ENCODE data around the gene PRMT5. TPM values are rescaled to one million over a fixed set of nuclear protein-coding genes. Genes with fewer than 3 reads are reported as not detected.

PRMT5 gene
- total RNA-seq, 1 experiment from 2014 or later = 201 TPM

DNA sequence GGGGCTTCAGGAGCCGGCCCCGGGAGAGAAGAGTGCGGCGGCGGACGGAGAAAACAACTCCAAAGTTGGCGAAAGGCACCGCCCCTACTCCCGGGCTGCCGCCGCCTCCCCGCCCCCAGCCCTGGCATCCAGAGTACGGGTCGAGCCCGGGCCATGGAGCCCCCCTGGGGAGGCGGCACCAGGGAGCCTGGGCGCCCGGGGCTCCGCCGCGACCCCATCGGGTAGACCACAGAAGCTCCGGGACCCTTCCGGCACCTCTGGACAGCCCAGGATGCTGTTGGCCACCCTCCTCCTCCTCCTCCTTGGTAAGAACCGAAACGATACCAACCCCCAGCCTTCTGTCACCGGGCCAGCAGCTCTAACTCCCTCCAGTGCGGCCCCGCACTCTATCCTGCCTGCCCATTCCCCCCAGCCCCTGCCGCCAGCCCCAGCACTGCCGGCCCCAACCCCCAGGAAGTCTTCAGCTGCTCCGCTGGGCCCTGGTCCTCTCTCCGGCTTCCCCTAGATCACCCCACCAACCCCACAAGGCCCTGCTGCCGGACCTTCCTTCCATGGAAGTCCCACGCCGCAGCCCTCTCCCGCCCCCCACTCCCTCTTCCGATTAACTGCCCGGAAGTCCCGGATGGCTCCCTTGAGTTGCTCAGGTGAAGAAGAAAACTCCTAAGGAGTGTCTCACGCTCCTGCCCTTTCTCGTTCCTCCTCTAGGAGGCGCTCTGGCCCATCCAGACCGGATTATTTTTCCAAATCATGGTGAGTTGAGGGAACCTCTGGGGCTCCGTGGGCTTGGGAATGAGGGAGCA lies 56.9 kb downstream of the PRMT5 start:
- intact Hi-C loops (cut with micrococcal nuclease) = loop anchor here (1.0 to 5.0 kb wide), 5 partner anchors 15 to 111 kb away; partner anchors contain the start of genes AJUBA, MMP14 and PRMT5
- H3K27me3 Mint-ChIP-seq (ENCODE audit: insufficient read depth, unreplicated experiment) = no peaks in the 10 kb centered on the region
- H3K9me3 Mint-ChIP-seq (ENCODE audit: unreplicated experiment) = no peaks in the 10 kb centered on the region
- H3K36me3 Mint-ChIP-seq (ENCODE audit: insufficient read depth, unreplicated experiment) = peaks cover 33% of the 10 kb centered on the region
- peak; percentile 90 for DNase-seq (ENCODE audit: unreplicated experiment)
- TF ChIP-seq, protein P1, sequence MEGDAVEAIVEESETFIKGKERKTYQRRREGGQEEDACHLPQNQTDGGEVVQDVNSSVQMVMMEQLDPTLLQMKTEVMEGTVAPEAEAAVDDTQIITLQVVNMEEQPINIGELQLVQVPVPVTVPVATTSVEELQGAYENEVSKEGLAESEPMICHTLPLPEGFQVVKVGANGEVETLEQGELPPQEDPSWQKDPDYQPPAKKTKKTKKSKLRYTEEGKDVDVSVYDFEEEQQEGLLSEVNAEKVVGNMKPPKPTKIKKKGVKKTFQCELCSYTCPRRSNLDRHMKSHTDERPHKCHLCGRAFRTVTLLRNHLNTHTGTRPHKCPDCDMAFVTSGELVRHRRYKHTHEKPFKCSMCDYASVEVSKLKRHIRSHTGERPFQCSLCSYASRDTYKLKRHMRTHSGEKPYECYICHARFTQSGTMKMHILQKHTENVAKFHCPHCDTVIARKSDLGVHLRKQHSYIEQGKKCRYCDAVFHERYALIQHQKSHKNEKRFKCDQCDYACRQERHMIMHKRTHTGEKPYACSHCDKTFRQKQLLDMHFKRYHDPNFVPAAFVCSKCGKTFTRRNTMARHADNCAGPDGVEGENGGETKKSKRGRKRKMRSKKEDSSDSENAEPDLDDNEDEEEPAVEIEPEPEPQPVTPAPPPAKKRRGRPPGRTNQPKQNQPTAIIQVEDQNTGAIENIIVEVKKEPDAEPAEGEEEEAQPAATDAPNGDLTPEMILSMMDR (IDR thresholded peaks at IDR 0.05; ENCODE audit: unreplicated experiment) = peak; percentile 81
- BruUV-seq (replicated peaks) = TSS peak; percentile 32
- H3K4me1 Mint-ChIP-seq (ENCODE audit: insufficient read depth, unreplicated experiment) = peaks cover 20% of the 10 kb centered on the region
- ChIA-PET POLR2A (interaction anchor here (0.6 to 5.2 kb wide), 27 partner anchors 14 to 335 kb away, joined by 3 to 116 read pairs (median 5); partner anchors contain the start of genes ACIN1, AJUBA, C14orf119 and HAUS4), CTCF (interaction anchor here (0.5 to 13.4 kb wide), 37 partner anchors 10 to 1362 kb away, joined by 3 to 154 read pairs (median 4); partner anchors contain the start of genes PRMT5, RBM23 and REM2)
- peak overlapping the region; percentile 79 for H3K4me3 Mint-ChIP-seq (ENCODE audit: unreplicated experiment)
- peak overlapping the region; percentile 91 for H3K27ac Mint-ChIP-seq (ENCODE audit: low read depth, unreplicated experiment)

DNA sequence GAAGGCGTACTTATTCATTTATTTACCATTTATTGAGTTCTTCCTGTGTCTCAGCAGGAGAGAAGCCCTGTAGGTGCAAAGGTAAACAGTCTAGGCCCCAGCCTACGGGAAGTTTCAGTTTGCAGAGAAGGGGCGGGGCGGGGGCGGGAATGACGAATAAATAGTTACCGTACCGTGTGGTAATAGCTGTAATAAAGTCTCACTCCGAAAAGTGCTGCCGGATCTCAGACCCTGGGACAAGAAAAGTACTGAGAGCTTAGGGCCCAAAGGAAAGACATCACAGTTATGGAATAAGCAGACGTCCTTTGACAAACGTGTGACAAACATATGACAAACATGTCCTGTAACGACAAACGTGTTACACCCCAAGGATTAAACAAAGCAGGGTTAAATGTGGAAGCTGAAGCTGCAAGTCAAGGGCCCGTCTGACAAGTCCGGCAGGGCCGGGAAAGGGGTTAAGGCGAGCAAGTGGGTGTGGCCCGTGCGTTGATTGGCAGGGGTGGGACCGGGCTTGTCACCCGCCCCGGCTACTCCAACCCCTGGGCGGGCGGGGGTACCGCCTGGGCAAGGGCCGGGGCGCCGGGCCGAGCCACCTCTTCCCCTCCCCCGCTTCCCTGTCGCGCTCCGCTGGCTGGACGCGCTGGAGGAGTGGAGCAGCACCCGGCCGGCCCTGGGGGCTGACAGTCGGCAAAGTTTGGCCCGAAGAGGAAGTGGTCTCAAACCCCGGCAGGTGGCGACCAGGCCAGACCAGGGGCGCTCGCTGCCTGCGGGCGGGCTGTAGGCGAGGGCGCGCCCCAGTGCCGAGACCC lies 57.7 kb downstream of the PRMT5 start, which contains the start of gene LRP10:
LRP10 (plus strand) TSS at position 517 of the 809 bp plus-strand sequence. CDS start 564 bp downstream, outside the sequence.
- H3K9me3 Mint-ChIP-seq (ENCODE audit: unreplicated experiment) = no peaks in the 10 kb centered on the region
- peak within 1 kb of the TSS; percentile 79 for H3K4me3 Mint-ChIP-seq (ENCODE audit: unreplicated experiment)
- intact Hi-C loops (cut with micrococcal nuclease) = loop anchor here (1.0 to 5.0 kb wide), 5 partner anchors 16 to 111 kb away; partner anchors contain the start of genes AJUBA, MMP14 and PRMT5
- ChIA-PET POLR2A (interaction anchor here (0.6 to 5.2 kb wide), 40 partner anchors 14 to 334 kb away, joined by 3 to 116 read pairs (median 4); partner anchors contain the start of genes ACIN1, AJUBA, C14orf119 and HAUS4), CTCF (interaction anchor here (0.5 to 13.4 kb wide), 23 partner anchors 9 to 1361 kb away, joined by 3 to 154 read pairs (median 4); partner anchors contain the start of gene REM2)
- BruUV-seq (replicated peaks) = no TSS peak
- H3K27me3 Mint-ChIP-seq (ENCODE audit: insufficient read depth, unreplicated experiment) = no peaks in the 10 kb centered on the region
- peaks cover 20% of the 10 kb centered on the region for H3K4me1 Mint-ChIP-seq (ENCODE audit: insufficient read depth, unreplicated experiment)
- peaks cover 32% of the 10 kb centered on the region for H3K36me3 Mint-ChIP-seq (ENCODE audit: insufficient read depth, unreplicated experiment)
- DNase-seq (ENCODE audit: unreplicated experiment) = peak; percentile 91
- TF ChIP-seq, protein P1 (IDR thresholded peaks at IDR 0.05; ENCODE audit: unreplicated experiment) = no peak
- peak within 1 kb of the TSS; percentile 99 for H3K27ac Mint-ChIP-seq (ENCODE audit: low read depth, unreplicated experiment)

DNA sequence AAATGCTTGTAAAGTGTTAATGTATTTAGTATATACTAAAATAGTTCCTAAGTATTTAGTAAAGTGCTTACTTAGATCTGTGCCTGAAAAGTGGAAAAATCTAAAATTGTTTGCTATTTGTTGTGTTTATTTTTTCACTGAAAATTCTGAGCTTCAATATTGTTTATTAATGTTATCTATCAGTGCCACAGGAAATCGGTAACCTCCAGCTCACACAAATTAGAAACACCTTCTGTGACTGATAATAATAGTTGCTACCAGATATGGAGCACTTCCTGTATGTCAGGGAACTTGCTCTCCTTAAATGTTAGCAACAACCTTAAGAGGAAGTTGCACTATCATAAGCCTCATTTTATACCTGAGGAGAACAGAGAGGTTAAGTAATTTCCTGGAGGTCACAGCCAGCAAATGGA lies 58.4 kb downstream of the PRMT5 start:
- CTCF ChIA-PET = interaction anchor here (0.7 to 13.4 kb wide), 12 partner anchors 9 to 314 kb away, joined by 3 to 154 read pairs (median 15); partner anchors contain the start of gene REM2
- peak overlapping the region; percentile 79 for H3K4me3 Mint-ChIP-seq (ENCODE audit: unreplicated experiment)
- TSS peak; percentile 67 for BruUV-seq (replicated peaks)
- H3K9me3 Mint-ChIP-seq (ENCODE audit: unreplicated experiment) = no peaks in the 10 kb centered on the region
- H3K36me3 Mint-ChIP-seq (ENCODE audit: insufficient read depth, unreplicated experiment) = peaks cover 27% of the 10 kb centered on the region
- POLR2A ChIA-PET = interaction anchor here (0.6 to 5.2 kb wide), 33 partner anchors 13 to 314 kb away, joined by 3 to 116 read pairs (median 5); partner anchors contain the start of genes ACIN1, AJUBA, C14orf119 and HAUS4
- DNase-seq (ENCODE audit: unreplicated experiment) = no peak
- TF ChIP-seq, protein P1 (IDR thresholded peaks at IDR 0.05; ENCODE audit: unreplicated experiment) = no peak
- peaks cover 20% of the 10 kb centered on the region for H3K4me1 Mint-ChIP-seq (ENCODE audit: insufficient read depth, unreplicated experiment)
- intact Hi-C loops (cut with micrococcal nuclease) = loop anchor here (5.0 kb wide), 1 partner anchor 34 kb away; the partner anchor contains the start of gene MMP14
- no peaks in the 10 kb centered on the region for H3K27me3 Mint-ChIP-seq (ENCODE audit: insufficient read depth, unreplicated experiment)
- H3K27ac Mint-ChIP-seq (ENCODE audit: low read depth, unreplicated experiment) = peak overlapping the region; percentile 99

Other genes starting within 250 kb of the PRMT5 start
- 100 and 103 TPM in 2 replicates for gene OXA1L, start 162.7 kb downstream of the PRMT5 start, total RNA-seq (2022)
- 0.61 and 0.98 TPM in 2 replicates for gene SLC7A7, start 113.9 kb downstream of the PRMT5 start, total RNA-seq (2022)
- 172 and 186 TPM in 2 replicates for gene MRPL52, start 99.5 kb downstream of the PRMT5 start, total RNA-seq (2022)
- 71.5 and 78.6 TPM in 2 replicates for gene MMP14, start 92.8 kb downstream of the PRMT5 start, total RNA-seq (2022)
- 71.0 and 83.1 TPM in 2 replicates for gene LRP10, start 57.6 kb downstream of the PRMT5 start, total RNA-seq (2022)
- gene REM2, start 46.2 kb downstream of the PRMT5 start, total RNA-seq (2022) = 0.26 and 0.47 TPM in 2 replicates
- gene RBM23, start 10.2 kb downstream of the PRMT5 start, total RNA-seq (2022) = 57.6 and 60.6 TPM in 2 replicates
- 39.0 and 44.4 TPM in 2 replicates for gene HAUS4, start 27.7 kb upstream of the PRMT5 start, total RNA-seq (2022)
- 82.1 and 138 TPM in 2 replicates for gene AJUBA, start 53.2 kb upstream of the PRMT5 start, total RNA-seq (2022)
- gene C14orf93, start 80.8 kb upstream of the PRMT5 start, total RNA-seq (2022) = 6.1 and 7.1 TPM in 2 replicates
- 162 and 173 TPM in 2 replicates for gene PSMB5, start 105.5 kb upstream of the PRMT5 start, total RNA-seq (2022)
- not detected in 2 replicates for gene PSMB11, start 112.8 kb upstream of the PRMT5 start, total RNA-seq (2022)
- 2.6 and 4.9 TPM in 2 replicates for gene CDH24, start 128.1 kb upstream of the PRMT5 start, total RNA-seq (2022)
- 197 and 213 TPM in 2 replicates for gene ACIN1, start 165.8 kb upstream of the PRMT5 start, total RNA-seq (2022)
- gene C14orf119, start 166.1 kb upstream of the PRMT5 start, total RNA-seq (2022) = 39.6 and 54.8 TPM in 2 replicates
- gene CIROP, start 175.6 kb upstream of the PRMT5 start, total RNA-seq (2022) = not detected in 2 replicates
- gene CEBPE, start 189.9 kb upstream of the PRMT5 start, total RNA-seq (2022) = not detected in 2 replicates